NT2/D1 (cell line): Measurements from ENCODE around the gene WDHD1.

Source experiments
- SUZ12 ChIP-seq: IDR thresholded peaks from 2 replicates; pipeline ENCODE4 v1.6.1; 2011; ENCODE audit not compliant: insufficient read length, insufficient read depth; ENCODE audit errors: extremely low read depth
- YY1 ChIP-seq: IDR thresholded peaks from 2 replicates; pipeline ENCODE4 v1.6.1; 2011; ENCODE audit not compliant: insufficient read length, insufficient read depth

GRCh38 chr14:54944737-54945391, 82.0 kb downstream of the WDHD1 start:
- TF ChIP-seq SUZ12 (no peak), YY1 (no peak)
